DMS53 (cell line): ENCODE results near the gene USP43.
"Not testable (repeated sequence)": the region's sequence is repeated elsewhere in the genome, so short reads cannot be mapped to it uniquely, and the experiment has no call there.

Source experiments
- DNase-seq: peaks from one replicate; lab custom pipeline; 2025; lab: John Stamatoyannopoulos, UW

The USP43 gene

GRCh38 chr17:9644910-9645751 lies at the start of gene USP43:
USP43 (plus strand) TSS chr17:9645517; CDS start chr17:9645633, 116 bp downstream.
- peak; percentile 93 for DNase-seq

GRCh38 chr17:9597638-9598037 lies 47.7 kb upstream of the USP43 start:
- DNase-seq, result not testable (repeated sequence)

GRCh38 chr17:9598661-9599060 lies 46.7 kb upstream of the USP43 start:
- no peak for DNase-seq

- DNase-seq, result not testable (repeated sequence)
Measured at GRCh38 chr17:9604583-9604982, 40.7 kb upstream of the USP43 start.

- no peak for DNase-seq
Measured at GRCh38 chr17:9606453-9606852, 38.9 kb upstream of the USP43 start.

GRCh38 chr17:9607058-9607457 lies 38.3 kb upstream of the USP43 start:
- not testable (repeated sequence) for DNase-seq

- DNase-seq, result no peak
Measured at GRCh38 chr17:9611557-9611956, 33.8 kb upstream of the USP43 start.

- no peak for DNase-seq
Measured at GRCh38 chr17:9612006-9612405, 33.3 kb upstream of the USP43 start.

- no peak for DNase-seq
Measured at GRCh38 chr17:9615486-9615885, 29.8 kb upstream of the USP43 start.

- DNase-seq, result no peak
Measured at GRCh38 chr17:9622961-9623360, 22.4 kb upstream of the USP43 start.

GRCh38 chr17:9628509-9628908 lies 16.8 kb upstream of the USP43 start:
- peak; percentile 20 for DNase-seq

GRCh38 chr17:9632741-9633140 lies 12.6 kb upstream of the USP43 start:
- DNase-seq, result no peak

- no peak for DNase-seq
Measured at GRCh38 chr17:9635340-9635739, 10.0 kb upstream of the USP43 start.

- no peak for DNase-seq
Measured at GRCh38 chr17:9636501-9636900, 8.8 kb upstream of the USP43 start.

GRCh38 chr17:9640388-9640787 lies 4.9 kb upstream of the USP43 start:
- DNase-seq, result not testable (repeated sequence)

GRCh38 chr17:9643611-9644010 lies 1.7 kb upstream of the USP43 start:
- DNase-seq, result no peak

GRCh38 chr17:9645851-9646545 lies 681 bp downstream of the USP43 start:
- DNase-seq, result peak; percentile 94

- DNase-seq, result peak; percentile 61
Measured at GRCh38 chr17:9646546-9646885, 1.2 kb downstream of the USP43 start.

GRCh38 chr17:9647014-9647413 lies 1.7 kb downstream of the USP43 start:
- peak; percentile 59 for DNase-seq

- DNase-seq, result no peak
Measured at GRCh38 chr17:9648521-9649110, 3.3 kb downstream of the USP43 start.

GRCh38 chr17:9658593-9659211 lies 13.4 kb downstream of the USP43 start:
- no peak for DNase-seq

GRCh38 chr17:9661027-9661426 lies 15.7 kb downstream of the USP43 start:
- DNase-seq, result no peak

GRCh38 chr17:9663511-9663910 lies 18.2 kb downstream of the USP43 start:
- not testable (repeated sequence) for DNase-seq
